ENCODE measurements around the gene TMEM120B. TPM values are rescaled to one million over a fixed set of nuclear protein-coding genes. Genes with fewer than 3 reads are reported as not detected.

Gene TMEM120B
- total and polyA plus RNA-seq, 2 of the 13 experiments (the other 11 are each of a cell fraction or from before 2014, with no cell fraction given): 7.1 to 12.9 TPM

DNA sequence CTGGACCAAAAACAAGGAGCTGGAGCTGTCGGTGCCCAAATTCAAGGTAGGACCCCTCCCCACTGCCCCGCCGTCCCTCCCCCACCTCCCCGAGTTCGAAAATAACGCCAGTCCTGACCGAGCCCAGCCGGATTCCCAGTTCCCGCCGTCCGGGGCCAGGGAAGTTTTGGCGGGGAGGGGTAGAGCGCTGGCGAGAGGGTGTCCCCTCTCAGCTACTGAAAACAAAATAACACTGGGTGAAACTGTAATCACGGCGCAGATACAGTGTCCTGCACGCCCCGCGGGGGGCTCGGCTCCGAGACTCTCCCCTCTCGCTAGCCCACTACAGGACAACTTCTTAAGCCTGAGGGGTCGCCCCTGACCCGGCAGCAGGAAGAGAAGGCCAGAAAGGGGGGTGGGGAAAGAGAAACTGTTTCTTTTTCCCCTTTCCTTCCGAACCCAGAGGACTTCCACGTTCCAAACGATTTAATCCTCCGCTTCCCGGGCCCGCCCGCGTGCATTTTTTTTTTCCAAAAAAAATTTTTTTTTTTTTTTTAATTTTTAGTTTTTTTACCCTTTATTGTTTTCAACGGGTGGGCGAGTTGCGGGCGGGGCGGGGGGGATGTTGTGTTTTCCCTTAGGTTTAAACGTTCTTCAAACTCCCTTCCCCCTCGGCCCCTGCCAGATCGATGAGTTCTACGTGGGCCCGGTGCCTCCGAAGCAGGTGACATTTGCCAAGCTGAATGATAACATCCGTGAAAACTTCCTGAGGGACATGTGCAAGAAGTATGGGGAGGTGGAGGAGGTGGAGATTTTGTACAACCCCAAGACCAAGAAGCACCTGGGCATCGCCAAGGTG lies 92.8 kb downstream of the TMEM120B start:
- no peak for DNase-seq (ENCODE audit: low spot score)
- Histone ChIP-seq H3K4me2 (ENCODE audit: low read depth, low read length) (peak overlapping the region; percentile 100), H3K9me3 (ENCODE audit: low read length) (no peaks in the 10 kb centered on the region), H4K20me1 (ENCODE audit: insufficient read depth, low read length) (0 out of 2 replicates have a peak, but pooled peaks cover 2% of the 10 kb centered on the region), H3K36me3 (replicated peaks in 1 of 2; ENCODE audit: control insufficient read depth in 1 of 2, insufficient read depth in 2 of 2, low read length in 2 of 2) (peaks cover 12% of the 10 kb centered on the region in 2 experiments; a peak in 3 of 5 replicates), H3K79me2 (ENCODE audit: insufficient read depth, low read length) (peaks cover 44% of the 10 kb centered on the region), H3K9ac (ENCODE audit: insufficient read depth, low read depth, low read length) (peak overlapping the region; percentile 98), H3K4me3 (replicated peaks in 1 of 3; ENCODE audit: insufficient read depth in 1 of 3, low read depth in 2 of 3, low read length in 3 of 3) (peak overlapping the region; percentile 71 to 88 (median 79)), H2AFZ (ENCODE audit: low read length) (no peak overlapping the region), H3K4me1 (ENCODE audit: insufficient read depth, low read length) (peaks cover 27% of the 10 kb centered on the region), H3K27ac (ENCODE audit: extremely low read length, insufficient read depth, low read length) (peak overlapping the region; percentile 77), H3K27me3 (ENCODE audit: control insufficient read depth in 1 of 2, insufficient read depth in 2 of 2, low read length in 2 of 2) (no peaks in the 10 kb centered on the region; a peak in 1 of 5 replicates)
- intact Hi-C loops (cut with micrococcal nuclease; ENCODE audit: unreplicated experiment): no loop called here
- no peak for ATAC-seq
- no peak for FAIRE-seq
- no TSS peak for BruUV-seq (replicated peaks)
- ChIA-PET CTCF (ENCODE audit: low intra/inter-chr PET ratio, low total read pairs) (no interaction called here), POLR2A (interaction anchor here (0.8 to 14.5 kb wide), 2 partner anchors 8 to 83 kb away, joined by 4 to 393 read pairs; partner anchors contain the start of genes PSMD9, RHOF and SETD1B)
- in situ Hi-C loops (cut with HindIII; ENCODE audit: extremely low pct_ligation_motif_present, low pct_unique_long_range_greater_than_20kb): no loop called here
- WGBS (ENCODE audit: low lambda C conversion rate): 3% methylated on average over 27 of the region's 45 CpGs
- TF ChIP-seq SNAPC2 (CRISPR knock-in tag; IDR thresholded peaks at IDR 0.05) (0 out of 2 replicates have a peak, but pooled peaks have one; percentile 31), MYC (CRISPR knock-in tag; IDR thresholded peaks at IDR 0.05; ENCODE audit: borderline replicate concordance) (peak; percentile 8; the same call in 1 of the 2 replicates), BCL6 (CRISPR knock-in tag; IDR thresholded peaks at IDR 0.05) (no peak), BORCS8-MEF2B (CRISPR knock-in tag; IDR thresholded peaks at IDR 0.05) (no peak), SIN3A (IDR thresholded peaks at IDR 0.05; ENCODE audit: borderline replicate concordance, low read depth, low read length) (0 out of 2 replicates have a peak, but pooled peaks have one; percentile 27), ZC3H13 (CRISPR knock-in tag; IDR thresholded peaks at IDR 0.05) (peak; percentile 45; the same call in 1 of the 2 replicates), HES4 (CRISPR knock-in tag; IDR thresholded peaks at IDR 0.05; ENCODE audit: borderline replicate concordance) (no peak), ETV5 (CRISPR knock-in tag; IDR thresholded peaks at IDR 0.05; ENCODE audit: borderline replicate concordance) (0 out of 2 replicates have a peak, but pooled peaks have one; percentile 8), ZNF225 (CRISPR knock-in tag; IDR thresholded peaks at IDR 0.05) (no peak), HMG20B (CRISPR knock-in tag; conservative IDR thresholded peaks at IDR 0.05) (no peak)
- TF ChIP-seq, protein P1, sequence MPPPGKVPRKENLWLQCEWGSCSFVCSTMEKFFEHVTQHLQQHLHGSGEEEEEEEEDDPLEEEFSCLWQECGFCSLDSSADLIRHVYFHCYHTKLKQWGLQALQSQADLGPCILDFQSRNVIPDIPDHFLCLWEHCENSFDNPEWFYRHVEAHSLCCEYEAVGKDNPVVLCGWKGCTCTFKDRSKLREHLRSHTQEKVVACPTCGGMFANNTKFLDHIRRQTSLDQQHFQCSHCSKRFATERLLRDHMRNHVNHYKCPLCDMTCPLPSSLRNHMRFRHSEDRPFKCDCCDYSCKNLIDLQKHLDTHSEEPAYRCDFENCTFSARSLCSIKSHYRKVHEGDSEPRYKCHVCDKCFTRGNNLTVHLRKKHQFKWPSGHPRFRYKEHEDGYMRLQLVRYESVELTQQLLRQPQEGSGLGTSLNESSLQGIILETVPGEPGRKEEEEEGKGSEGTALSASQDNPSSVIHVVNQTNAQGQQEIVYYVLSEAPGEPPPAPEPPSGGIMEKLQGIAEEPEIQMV (CRISPR knock-in tag; IDR thresholded peaks at IDR 0.05; ENCODE audit: low read depth): 0 out of 2 replicates have a peak, but pooled peaks have one; percentile 40
- TF ChIP-seq, protein P2, sequence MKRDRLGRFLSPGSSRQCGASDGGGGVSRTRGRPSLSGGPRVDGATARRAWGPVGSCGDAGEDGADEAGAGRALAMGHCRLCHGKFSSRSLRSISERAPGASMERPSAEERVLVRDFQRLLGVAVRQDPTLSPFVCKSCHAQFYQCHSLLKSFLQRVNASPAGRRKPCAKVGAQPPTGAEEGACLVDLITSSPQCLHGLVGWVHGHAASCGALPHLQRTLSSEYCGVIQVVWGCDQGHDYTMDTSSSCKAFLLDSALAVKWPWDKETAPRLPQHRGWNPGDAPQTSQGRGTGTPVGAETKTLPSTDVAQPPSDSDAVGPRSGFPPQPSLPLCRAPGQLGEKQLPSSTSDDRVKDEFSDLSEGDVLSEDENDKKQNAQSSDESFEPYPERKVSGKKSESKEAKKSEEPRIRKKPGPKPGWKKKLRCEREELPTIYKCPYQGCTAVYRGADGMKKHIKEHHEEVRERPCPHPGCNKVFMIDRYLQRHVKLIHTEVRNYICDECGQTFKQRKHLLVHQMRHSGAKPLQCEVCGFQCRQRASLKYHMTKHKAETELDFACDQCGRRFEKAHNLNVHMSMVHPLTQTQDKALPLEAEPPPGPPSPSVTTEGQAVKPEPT (CRISPR knock-in tag; IDR thresholded peaks at IDR 0.05; ENCODE audit: low read depth): 0 out of 2 replicates have a peak, but pooled peaks have one; percentile 31
- TF ChIP-seq, protein P3, sequence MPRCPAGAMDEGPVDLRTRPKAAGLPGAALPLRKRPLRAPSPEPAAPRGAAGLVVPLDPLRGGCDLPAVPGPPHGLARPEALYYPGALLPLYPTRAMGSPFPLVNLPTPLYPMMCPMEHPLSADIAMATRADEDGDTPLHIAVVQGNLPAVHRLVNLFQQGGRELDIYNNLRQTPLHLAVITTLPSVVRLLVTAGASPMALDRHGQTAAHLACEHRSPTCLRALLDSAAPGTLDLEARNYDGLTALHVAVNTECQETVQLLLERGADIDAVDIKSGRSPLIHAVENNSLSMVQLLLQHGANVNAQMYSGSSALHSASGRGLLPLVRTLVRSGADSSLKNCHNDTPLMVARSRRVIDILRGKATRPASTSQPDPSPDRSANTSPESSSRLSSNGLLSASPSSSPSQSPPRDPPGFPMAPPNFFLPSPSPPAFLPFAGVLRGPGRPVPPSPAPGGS (CRISPR knock-in tag; IDR thresholded peaks at IDR 0.05): no peak
- TF ChIP-seq, protein P4, sequence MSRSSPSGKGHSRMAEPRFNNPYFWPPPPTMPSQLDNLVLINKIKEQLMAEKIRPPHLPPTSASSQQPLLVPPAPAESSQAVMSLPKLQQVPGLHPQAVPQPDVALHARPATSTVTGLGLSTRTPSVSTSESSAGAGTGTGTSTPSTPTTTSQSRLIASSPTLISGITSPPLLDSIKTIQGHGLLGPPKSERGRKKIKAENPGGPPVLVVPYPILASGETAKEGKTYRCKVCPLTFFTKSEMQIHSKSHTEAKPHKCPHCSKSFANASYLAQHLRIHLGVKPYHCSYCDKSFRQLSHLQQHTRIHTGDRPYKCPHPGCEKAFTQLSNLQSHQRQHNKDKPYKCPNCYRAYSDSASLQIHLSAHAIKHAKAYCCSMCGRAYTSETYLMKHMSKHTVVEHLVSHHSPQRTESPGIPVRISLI (CRISPR knock-in tag; IDR thresholded peaks at IDR 0.05; ENCODE audit: borderline replicate concordance): peak; percentile 24; the same call in 1 of the 2 replicates
